D341Med (cell line): Measurements from ENCODE around the gene CANT1.
A peak's percentile ranks its signal among the peaks of the same experiment; 100 is the strongest.

Experiments used
- DNase-seq: peaks from one replicate; pipeline ENCODE4 v3.0.0; 2012; ENCODE audit warnings: low spot score

Gene CANT1

DNA sequence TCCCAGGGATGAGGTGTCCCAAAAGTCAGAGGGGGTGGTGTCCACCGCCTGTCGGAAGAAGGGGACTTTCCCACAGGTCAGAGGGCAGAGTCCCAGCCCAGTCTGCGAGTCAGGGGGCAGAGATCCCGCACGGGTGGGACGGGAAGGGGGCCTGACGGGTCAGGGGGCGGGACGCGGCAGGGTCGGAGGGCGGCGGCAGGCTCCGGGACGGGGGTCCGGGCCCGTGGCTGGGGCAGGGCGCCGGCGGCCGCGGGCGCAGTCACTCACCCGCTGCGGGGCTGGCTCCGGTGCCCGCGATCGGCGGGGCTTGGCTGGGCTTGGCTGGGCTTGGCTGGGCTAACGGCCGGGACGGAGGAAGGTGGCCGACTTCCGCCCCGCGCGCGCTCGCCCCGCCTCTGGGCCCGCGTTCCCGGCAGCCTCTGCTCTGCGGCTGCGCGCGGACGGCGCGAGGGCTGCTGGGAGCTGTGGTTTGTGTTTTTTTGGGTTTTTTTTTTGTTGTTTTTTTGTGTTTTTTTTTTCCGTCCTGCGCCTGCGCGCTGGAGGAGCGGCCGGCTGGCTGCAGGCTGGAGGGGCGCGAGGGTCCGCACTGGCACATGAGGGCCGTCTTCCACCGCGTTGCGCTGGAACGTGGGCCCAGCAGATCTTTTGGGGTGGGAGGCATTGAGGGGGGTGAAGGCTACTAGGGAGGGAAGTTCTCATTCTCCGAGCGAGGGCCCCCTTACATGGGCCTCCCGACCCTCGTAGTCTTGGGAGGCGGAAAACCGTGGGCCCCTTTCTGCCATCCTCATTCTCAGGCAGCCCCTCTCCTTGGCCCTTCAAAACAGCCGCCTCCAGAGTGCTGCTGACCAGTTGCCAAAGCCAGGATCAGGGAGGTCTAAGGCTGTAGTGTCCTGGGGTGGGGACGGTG lies at the start of gene CANT1:
TSS of gene CANT1 (minus strand) at position 368 of the 907 bp plus-strand sequence. CDS start 12,142 bp downstream, outside the sequence.
- peak; percentile 100 for DNase-seq

DNA sequence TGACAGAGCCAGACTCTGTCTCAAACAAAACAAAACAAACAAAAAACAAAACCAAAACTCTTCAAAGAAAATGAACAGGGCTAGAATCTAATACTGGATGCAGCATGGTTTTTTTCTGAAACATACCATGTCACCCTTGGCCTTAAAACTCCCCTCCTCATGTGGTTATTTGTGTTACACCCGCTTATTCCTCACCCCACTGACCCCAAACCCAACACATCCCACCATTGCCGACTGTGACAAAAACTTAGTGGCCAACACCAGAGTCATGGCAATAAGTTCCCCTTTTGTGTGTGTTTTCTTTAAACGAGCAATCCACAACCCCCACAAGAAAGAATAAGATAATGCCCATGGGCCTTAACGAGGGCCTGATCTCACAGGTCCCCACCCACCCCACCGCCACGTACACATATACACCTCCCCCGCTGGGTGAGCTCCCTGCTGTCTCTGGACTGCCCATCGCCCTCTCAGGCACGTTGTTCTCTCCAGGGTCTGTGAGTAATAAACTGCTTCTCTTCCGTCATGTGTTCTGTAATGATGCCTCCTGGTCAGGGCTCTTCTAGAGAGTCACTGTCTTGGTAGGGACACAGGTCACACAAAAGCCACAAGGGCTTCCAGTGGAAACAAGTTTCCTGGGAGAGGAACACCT lies 48.3 kb upstream of the CANT1 start:
- no peak for DNase-seq

DNA sequence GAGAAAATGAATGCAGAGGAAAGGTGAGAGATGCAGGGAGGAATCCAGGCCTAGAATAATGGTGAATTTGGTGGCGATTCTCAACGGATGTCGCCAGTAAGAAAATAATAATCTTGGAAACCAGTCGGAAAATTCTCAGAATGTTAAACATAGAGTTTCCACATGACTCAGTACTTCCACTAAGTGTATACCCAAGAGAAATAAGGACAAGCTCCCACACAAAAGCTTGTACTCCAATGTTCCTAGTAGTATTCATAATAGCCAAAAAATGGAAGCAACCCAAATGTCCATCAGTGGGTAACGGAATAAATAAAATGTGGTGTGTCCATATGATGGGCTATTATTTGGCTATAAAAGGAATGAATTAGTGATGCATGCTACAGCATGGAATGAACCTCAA lies 45.6 kb upstream of the CANT1 start:
- no peak for DNase-seq

- no peak for DNase-seq
Observed at GRCh38 chr17:79054200-79054960, 44.8 kb upstream of the CANT1 start.

GRCh38 chr17:79053251-79053925 lies 43.8 kb upstream of the CANT1 start:
- DNase-seq: no peak

GRCh38 chr17:79052131-79052530 lies 42.6 kb upstream of the CANT1 start:
- no peak for DNase-seq

DNA sequence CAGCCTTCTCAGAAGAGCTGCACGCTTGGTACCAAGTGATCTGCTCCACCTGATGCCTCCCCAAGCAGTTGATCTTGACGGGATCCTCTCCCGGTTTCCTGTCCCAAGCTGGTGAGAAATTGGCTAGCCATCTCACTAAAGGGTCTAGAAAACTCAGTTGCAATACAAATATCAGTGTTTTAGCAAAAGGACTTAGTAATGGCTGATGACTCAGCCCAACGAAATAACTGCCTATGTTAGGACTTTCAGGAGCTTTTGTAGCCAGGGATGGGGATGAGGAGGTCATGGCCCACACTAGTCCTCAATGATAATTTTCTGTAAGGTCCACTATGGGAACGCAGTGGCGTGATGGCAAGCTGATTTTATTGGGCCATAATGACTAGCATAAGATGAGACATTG lies 41.7 kb upstream of the CANT1 start:
- DNase-seq: no peak

DNA sequence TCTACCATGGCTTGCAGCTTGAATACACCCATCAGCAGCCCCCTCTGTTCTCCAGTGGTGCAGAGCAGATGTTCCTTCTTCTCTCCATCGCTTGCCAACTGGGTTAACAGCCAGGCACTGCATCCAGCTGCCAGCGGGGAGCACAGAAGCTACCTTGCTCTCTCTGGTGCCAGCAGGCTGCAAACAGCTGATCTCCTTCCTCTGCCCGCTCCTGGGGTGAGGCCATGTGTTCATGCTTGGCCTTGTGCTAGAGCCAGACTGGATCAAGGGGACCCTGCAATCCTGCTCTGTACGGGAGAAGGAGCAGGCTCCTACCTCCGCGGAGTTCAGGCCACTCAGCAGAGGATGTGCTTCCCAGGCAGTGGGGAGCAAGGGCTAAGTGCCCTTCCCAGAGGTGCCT lies 41.0 kb upstream of the CANT1 start:
- DNase-seq: no peak

- no peak for DNase-seq
Observed at GRCh38 chr17:79049821-79050220, 40.3 kb upstream of the CANT1 start.

GRCh38 chr17:79048826-79049755 lies 39.5 kb upstream of the CANT1 start:
- DNase-seq: no peak

- peak; percentile 49 for DNase-seq
Observed at GRCh38 chr17:79047923-79048825, 38.6 kb upstream of the CANT1 start.

- no peak for DNase-seq
Observed at GRCh38 chr17:79047291-79047920, 37.8 kb upstream of the CANT1 start.

DNA sequence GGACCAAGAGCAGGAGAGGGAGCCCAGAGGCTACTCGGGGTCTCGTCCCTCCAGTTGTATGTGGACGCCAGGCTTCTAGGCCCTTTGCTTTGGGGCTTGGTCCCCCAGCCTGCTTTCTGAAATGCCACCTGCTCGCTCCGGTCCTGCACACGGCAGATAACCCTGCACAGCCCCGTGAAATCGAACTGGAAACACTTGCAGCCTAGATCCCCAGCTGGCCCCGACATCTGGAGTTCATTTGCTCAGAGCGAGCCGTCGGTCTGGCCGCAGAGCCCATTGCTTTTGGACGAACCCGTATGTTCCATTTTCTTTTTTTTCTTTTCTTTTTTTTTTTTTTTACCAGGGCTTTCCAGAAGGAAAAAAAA lies 37.3 kb upstream of the CANT1 start:
- DNase-seq: no peak

GRCh38 chr17:79046197-79046915 lies 36.8 kb upstream of the CANT1 start:
- DNase-seq: peak; percentile 45

- DNase-seq: peak; percentile 94
Observed at GRCh38 chr17:79045842-79046196, 36.3 kb upstream of the CANT1 start.

GRCh38 chr17:79045001-79045729 lies 35.6 kb upstream of the CANT1 start:
- peak; percentile 50 for DNase-seq

DNA sequence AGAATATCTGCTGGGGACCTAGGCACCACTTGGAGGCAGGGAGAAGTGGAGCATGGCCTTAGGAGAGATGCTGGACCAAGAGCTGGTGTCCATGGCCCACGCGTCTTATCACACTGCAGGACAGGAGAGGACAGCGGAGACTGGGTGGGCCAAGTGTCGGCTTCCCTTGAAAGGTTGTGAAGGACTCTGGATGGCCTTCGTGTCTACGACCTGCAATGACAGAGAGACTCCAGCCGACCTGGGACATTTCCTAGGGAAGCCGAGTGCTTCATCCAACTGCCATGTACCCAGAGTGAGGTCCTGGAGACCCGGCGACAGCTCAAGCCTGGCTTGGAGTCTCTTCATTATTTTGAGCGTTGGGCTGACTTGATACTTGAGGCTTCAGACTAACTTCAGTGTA lies 34.9 kb upstream of the CANT1 start:
- DNase-seq: peak; percentile 22

DNA sequence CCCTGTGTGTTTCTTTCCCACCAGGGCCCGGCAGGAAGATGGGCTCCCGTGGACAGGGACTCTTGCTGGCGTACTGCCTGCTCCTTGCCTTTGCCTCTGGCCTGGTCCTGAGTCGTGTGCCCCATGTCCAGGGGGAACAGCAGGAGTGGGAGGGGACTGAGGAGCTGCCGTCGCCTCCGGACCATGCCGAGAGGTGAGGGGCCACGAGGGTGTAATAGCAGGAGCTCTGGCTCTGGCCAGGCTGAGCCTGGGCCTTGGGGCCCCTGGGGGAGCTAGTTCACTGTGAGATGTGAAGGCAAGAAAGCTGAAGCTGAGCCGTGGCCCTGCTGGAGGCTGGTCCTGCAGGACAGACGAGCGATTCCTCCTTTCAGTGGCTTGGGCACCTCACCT lies 34.4 kb upstream of the CANT1 start:
- peak; percentile 41 for DNase-seq
